Fibroblast of the aortic adventitia (primary cell): ENCODE data around the gene RAD21L1. TPM values are rescaled to one million over a fixed set of nuclear protein-coding genes. Genes with fewer than 3 reads are reported as not detected.

Experiments
- DNase-seq: peaks from one replicate; pipeline ENCODE4 v3.0.0-alpha.2; 2010; ENCODE audit warnings: low read depth
- H3K4me3 ChIP-seq: 2 replicates; pipeline ENCODE4 v1.5.1; 2011; ENCODE audit warnings: low read depth, mild to moderate bottlenecking, control low read depth, low read length, moderate library complexity
- CTCF ChIP-seq: IDR thresholded peaks from 2 replicates; pipeline ENCODE4 v1.5.1; 2011; ENCODE audit warnings: mild to moderate bottlenecking, low read length, control low read depth, inconsistent platforms; ENCODE audit not compliant: insufficient read depth
- total RNA-seq: library from RNA; depleted of rRNA; stranded (reverse); fragments of >200 nt; gene quantifications from 2 replicates; pipeline ENCODE4 v1.2.3, GENCODE V29; 2012; ENCODE audit warnings: low replicate concordance

Gene RAD21L1
- total RNA-seq, 1 donor = not detected

- H3K4me3 ChIP-seq = no peak overlapping the region
- no peak for TF ChIP-seq CTCF
- DNase-seq = no peak
Observed at GRCh38 chr20:1293641-1294379, 68.0 kb downstream of the RAD21L1 start.

DNA sequence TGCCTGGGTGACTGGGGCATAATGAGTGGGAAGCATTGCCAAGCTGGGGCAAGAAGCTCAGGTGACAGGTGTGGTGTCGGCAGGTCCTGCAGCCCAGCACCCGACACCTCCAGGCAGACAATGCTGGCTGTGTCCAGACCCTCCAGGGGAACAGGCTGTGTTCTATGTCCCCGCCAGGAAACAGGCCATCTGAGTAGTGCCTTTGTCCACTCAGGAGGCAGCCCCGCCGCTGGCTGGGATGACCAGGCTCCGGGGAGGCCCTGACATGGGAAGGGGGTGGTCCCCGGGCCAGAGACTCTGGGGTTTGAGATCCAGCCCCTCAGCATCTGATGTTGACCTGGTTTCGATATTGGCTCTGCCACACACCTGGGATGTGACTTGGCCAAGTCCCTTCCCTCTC lies 68.7 kb downstream of the RAD21L1 start:
- no peak for TF ChIP-seq CTCF
- no peak for DNase-seq
- no peak overlapping the region for H3K4me3 ChIP-seq

GRCh38 chr20:1295276-1295930 lies 69.6 kb downstream of the RAD21L1 start:
- DNase-seq = no peak
- no peak overlapping the region for H3K4me3 ChIP-seq
- no peak for TF ChIP-seq CTCF

DNA sequence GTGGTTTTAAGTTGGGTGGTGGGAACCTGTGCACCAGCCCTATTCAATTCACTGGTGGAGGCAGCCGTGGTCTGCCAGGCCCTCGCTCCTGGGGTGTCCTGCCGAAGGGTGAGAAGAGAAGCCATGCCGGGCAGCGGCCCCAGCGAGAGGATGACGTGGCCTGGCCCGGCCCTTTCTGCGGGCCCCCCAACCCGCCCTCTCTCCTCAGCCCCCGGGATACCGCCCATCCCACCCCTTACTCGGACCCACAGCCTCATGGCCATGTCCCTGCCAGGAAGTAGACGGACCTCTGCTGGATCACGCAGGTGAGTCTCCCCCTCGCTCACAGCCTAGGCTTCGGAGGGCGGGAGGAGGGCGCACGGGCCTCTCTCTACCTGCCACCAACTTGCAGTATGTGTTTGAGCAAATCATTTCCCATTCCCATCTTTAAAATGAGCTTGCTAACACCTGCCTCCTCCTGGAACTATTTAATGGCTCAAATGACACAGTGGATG lies 70.3 kb downstream of the RAD21L1 start:
- TF ChIP-seq CTCF = no peak
- DNase-seq = no peak
- no peak overlapping the region for H3K4me3 ChIP-seq

DNA sequence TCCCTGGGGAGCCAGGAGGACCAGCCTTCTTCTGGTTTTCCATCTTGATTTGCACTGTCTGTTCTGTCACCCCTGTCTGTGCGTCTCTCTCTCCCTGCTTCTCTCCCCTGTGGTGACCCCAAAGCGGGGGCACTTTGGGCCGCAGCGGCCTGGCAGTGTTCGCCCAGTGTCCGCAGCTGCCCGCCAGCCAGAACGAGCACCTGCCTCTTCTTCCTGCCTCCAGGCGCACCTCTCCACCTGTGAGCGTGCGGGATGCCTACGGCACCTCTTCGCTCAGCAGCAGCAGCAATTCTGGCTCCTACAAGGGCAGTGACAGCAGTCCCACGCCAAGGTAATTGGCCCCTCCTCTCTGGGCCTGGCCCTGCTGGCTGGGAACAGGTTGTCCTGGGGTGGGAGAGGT lies 71.1 kb downstream of the RAD21L1 start:
- no peak for DNase-seq
- TF ChIP-seq CTCF = no peak

DNA sequence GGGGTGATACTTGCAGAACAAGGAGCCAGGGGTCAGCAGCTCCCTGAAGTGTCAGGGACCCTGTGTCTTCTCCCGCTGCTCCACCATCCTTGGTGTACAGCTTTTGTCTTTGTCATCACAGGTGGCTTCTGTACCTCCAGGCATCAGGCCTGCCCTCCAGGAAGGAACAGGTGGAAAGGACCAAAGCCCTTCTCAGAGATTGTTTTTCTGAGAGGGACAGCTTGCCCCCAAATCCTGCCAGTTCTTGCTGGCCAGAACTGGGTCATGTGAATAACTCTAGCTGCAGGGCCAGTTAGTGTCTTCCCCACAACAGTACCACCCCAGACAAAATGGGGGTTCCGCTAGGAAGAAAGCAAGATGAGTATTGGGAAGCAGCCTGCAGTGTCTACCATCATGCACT lies 71.6 kb downstream of the RAD21L1 start:
- DNase-seq = no peak
- H3K4me3 ChIP-seq = no peak overlapping the region
- no peak for TF ChIP-seq CTCF

More for the DNA sequence above, 71.1 kb downstream of the RAD21L1 start:
- H3K4me3 ChIP-seq = no peak overlapping the region
